Prostate gland (tissue), 2 donors: Measurements from ENCODE around the gene KCNK15. TPM values are rescaled to one million over a fixed set of nuclear protein-coding genes. Genes with fewer than 3 reads are reported as not detected.
A peak's percentile ranks its signal among the peaks of the same experiment; 100 is the strongest.

Experiments
- DNase-seq: peaks from one replicate; pipeline ENCODE4 v3.0.0-alpha.2; 2019; ENCODE audit warnings: low spot score
- H3K27ac ChIP-seq, 2 donors: fragments of 200-600 bp; sonication (generic); 2 replicates each; pipeline ENCODE4 v1.5.1; 2017 to 2019
- H3K27me3 ChIP-seq: fragments of 200-600 bp; sonication (generic); replicated peaks from 2 replicates; pipeline ENCODE4 v1.5.1; 2019; ENCODE audit not compliant: insufficient read depth
- H3K36me3 ChIP-seq, 2 donors: fragments of 200-600 bp; sonication (generic); 1 replicate in 1 of 2; 2 replicates in 1 of 2; pipeline versions ENCODE4 v1.5.1 to v1.8.1; 2017 to 2019
- H3K4me1 ChIP-seq: fragments of 200-600 bp; sonication (generic); replicated peaks from 2 replicates; pipeline ENCODE4 v1.5.1; 2019
- H3K4me3 ChIP-seq, 2 donors: fragments of 200-600 bp; sonication (generic); 2 replicates each; pipeline ENCODE4 v1.5.1; 2017 to 2019
- H3K9me3 ChIP-seq: fragments of 200-600 bp; sonication (generic); 2 replicates; pipeline ENCODE4 v1.5.1; 2017
- POLR2A ChIP-seq: fragments of 450-650 bp; IDR thresholded peaks from one replicate; pipeline ENCODE4 v1.6.1; 2016; ENCODE audit warnings: antibody characterized with exemption, mild to moderate bottlenecking
- POLR2AphosphoS5 ChIP-seq: sonication (generic); formaldehyde crosslinking; IDR thresholded peaks from one replicate; pipeline ENCODE4 v1.6.1; 2017; ENCODE audit warnings: antibody characterized with exemption
- WGBS: methylation state at CpG from one replicate; pipeline ENCODE4 v1.1.5; 2018; 5-methylcytosine and 5-hydroxymethylcytosine counted together
- intact Hi-C: fragments of 100-400 bp; cut with DNase I; formaldehyde crosslinking; loops from one replicate; pipeline ENCODE4 v1.14.2; 2022
- total RNA-seq, 2 donors: library from RNA; depleted of rRNA; stranded (reverse); fragments of >200 nt; gene quantifications; one replicate each; pipeline ENCODE4 v1.1.0, GENCODE V29; 2016
- TF ChIP-seq, protein P1 (sequence below), 4 experiments: fragments of 200-600 bp in 2 of 4; fragments of 450-650 bp in 2 of 4; sonication (generic) in 2 of 4; IDR thresholded peaks; 1 replicate in 3 of 4; 2 replicates in 1 of 4; pipeline ENCODE4 v1.5.1; 2016 to 2019; ENCODE audit warnings: antibody characterized with exemption in 4 of 4, mild to moderate bottlenecking in 2 of 4, moderate library complexity in 2 of 4

KCNK15 gene
- total RNA-seq, 2 donors from 2014 or later, result 1.5 to 16.1 TPM

GRCh38 chr20:44709380-44709779 lies 36.3 kb upstream of the KCNK15 start:
- no peak for DNase-seq

GRCh38 chr20:44709797-44710196 lies 35.9 kb upstream of the KCNK15 start:
- Histone ChIP-seq H3K4me3 (no peak overlapping the region), H3K4me1 (peaks cover 4% of the 10 kb centered on the region), H3K27ac (no peak overlapping the region), H3K9me3 (no peaks in the 10 kb centered on the region), H3K27me3 (no peaks in the 10 kb centered on the region), H3K36me3 (no peaks in the 10 kb centered on the region)
- intact Hi-C loops, result no loop called here
- 86% methylated on average over 9 of the region's 9 CpGs for WGBS
- no peak for DNase-seq
- TF ChIP-seq POLR2A, result no peak
- no peak for TF ChIP-seq POLR2AphosphoS5
- TF ChIP-seq, protein P1, sequence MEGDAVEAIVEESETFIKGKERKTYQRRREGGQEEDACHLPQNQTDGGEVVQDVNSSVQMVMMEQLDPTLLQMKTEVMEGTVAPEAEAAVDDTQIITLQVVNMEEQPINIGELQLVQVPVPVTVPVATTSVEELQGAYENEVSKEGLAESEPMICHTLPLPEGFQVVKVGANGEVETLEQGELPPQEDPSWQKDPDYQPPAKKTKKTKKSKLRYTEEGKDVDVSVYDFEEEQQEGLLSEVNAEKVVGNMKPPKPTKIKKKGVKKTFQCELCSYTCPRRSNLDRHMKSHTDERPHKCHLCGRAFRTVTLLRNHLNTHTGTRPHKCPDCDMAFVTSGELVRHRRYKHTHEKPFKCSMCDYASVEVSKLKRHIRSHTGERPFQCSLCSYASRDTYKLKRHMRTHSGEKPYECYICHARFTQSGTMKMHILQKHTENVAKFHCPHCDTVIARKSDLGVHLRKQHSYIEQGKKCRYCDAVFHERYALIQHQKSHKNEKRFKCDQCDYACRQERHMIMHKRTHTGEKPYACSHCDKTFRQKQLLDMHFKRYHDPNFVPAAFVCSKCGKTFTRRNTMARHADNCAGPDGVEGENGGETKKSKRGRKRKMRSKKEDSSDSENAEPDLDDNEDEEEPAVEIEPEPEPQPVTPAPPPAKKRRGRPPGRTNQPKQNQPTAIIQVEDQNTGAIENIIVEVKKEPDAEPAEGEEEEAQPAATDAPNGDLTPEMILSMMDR (IDR thresholded peaks at IDR 0.05), result no peak

More at GRCh38 chr20:44709380-44709779, 36.3 kb upstream of the KCNK15 start:
- WGBS, result 70% methylated on average over 11 of the region's 11 CpGs
- H3K4me3 ChIP-seq, result no peak overlapping the region
- H3K9me3 ChIP-seq, result no peaks in the 10 kb centered on the region
- intact Hi-C loops, result no loop called here
- H3K27ac ChIP-seq, result no peak overlapping the region
- no peaks in the 10 kb centered on the region for H3K4me1 ChIP-seq
- TF ChIP-seq POLR2AphosphoS5, result no peak
- TF ChIP-seq, protein P1 (IDR thresholded peaks at IDR 0.05), result no peak
- no peak for TF ChIP-seq POLR2A
- H3K27me3 ChIP-seq, result no peaks in the 10 kb centered on the region
- no peaks in the 10 kb centered on the region for H3K36me3 ChIP-seq

- no peak for DNase-seq
- Histone ChIP-seq H3K9me3 (no peaks in the 10 kb centered on the region), H3K27ac (no peak overlapping the region), H3K4me3 (no peak overlapping the region), H3K27me3 (no peaks in the 10 kb centered on the region), H3K36me3 (no peaks in the 10 kb centered on the region), H3K4me1 (peaks cover 4% of the 10 kb centered on the region)
- no peak for TF ChIP-seq POLR2AphosphoS5
- TF ChIP-seq, protein P1 (IDR thresholded peaks at IDR 0.05), result no peak
- TF ChIP-seq POLR2A, result no peak
- 77% methylated on average over 7 of the region's 8 CpGs for WGBS
- intact Hi-C loops, result no loop called here
Observed at GRCh38 chr20:44711237-44711636, 34.4 kb upstream of the KCNK15 start.

DNA sequence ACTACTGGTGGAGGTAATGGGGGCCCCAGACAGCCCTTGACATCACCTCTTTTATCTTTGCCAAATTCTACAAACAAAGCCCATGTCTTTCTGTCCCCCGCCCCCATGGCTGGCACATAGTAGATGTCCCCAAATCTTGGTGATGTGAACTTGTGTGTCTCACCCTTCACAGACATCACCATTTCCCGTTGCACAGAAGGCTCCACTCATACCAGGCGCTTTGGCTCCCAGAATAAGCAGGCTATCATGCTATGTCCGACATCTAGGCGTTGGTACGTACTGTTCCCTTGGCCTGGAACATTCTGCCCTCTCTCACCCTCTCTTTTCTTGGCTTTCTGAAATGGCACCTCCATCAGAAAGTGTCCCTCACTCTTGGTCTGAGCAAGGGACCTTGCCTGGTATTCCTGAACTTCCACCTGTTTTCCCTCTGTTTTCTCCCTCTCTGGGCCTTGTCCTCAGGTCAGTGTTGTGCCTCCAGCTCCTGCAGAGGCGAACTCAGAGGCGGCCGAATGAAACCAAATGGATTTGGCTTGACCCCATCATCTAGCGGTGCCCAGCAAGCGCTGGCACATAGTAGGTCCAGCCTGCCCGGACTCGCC lies 31.5 kb upstream of the KCNK15 start:
- TF ChIP-seq POLR2A (no peak), POLR2AphosphoS5 (no peak)
- TF ChIP-seq, protein P1 (IDR thresholded peaks at IDR 0.05), result no peak
- H3K27ac ChIP-seq, result peak overlapping the region; percentile 28 to 60
- peaks cover 4% of the 10 kb centered on the region for H3K4me1 ChIP-seq
- H3K27me3 ChIP-seq, result no peaks in the 10 kb centered on the region
- no peaks in the 10 kb centered on the region for H3K36me3 ChIP-seq
- H3K4me3 ChIP-seq, result no peak overlapping the region
- intact Hi-C loops, result no loop called here
- WGBS, result 33% methylated on average over 13 of the region's 13 CpGs
- peak; percentile 41 for DNase-seq
- no peaks in the 10 kb centered on the region for H3K9me3 ChIP-seq
